Measurements from ENCODE around the gene TNPO3.
"Not testable (repeated sequence)": the region's sequence is repeated elsewhere in the genome, so short reads cannot be mapped to it uniquely, and the experiment has no call there.

Gene TNPO3

DNA sequence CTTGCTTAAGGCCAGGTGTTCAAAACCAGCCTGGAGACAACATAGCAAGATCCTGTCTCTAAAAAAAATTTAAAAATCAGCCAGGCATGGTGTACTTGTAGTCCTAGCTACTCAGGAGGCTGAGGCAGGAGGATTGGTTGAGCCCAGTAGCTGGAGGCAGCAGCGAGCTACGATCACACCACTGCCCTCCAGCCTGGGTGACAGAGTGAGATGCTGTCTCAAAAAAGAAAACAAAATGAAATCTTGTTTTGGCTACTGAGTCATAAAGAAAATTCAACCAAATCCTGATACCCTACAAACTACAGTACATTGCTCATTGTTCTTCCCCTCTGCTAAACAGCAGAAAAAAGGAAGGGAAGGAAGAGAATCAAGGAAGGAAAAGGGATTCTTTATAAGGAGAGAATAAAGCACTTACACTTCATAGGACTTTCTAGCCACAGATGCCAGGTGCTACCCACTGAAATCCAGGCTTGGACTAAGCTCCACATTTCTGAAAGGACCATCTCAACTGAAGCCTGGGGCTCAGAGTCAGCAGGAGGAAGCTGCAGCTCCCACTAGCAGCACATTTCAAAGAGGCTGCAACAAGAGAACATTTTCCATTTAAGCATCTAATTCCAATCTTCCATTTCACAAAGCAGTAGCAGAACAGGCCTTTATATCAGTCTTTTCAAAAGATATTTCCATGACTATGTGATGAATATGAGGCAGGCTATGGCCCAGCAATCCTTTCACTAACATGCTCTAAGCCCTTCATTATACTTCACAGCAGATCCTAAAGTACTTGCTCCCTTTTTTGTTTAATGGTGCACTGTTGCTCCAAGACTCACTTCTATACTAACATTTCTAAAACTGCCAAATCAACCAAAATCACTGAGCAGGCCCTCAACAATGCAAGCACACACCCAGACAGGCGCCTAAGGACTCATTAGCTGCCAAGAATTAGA lies 13.5 kb downstream of the TNPO3 start:
- Histone ChIP-seq H3K9ac (ENCODE audit: low read depth, low read length) (no peak overlapping the region), H3K27me3 (ENCODE audit: control insufficient read depth, insufficient read depth, low read length) (no peaks in the 10 kb centered on the region)

DNA sequence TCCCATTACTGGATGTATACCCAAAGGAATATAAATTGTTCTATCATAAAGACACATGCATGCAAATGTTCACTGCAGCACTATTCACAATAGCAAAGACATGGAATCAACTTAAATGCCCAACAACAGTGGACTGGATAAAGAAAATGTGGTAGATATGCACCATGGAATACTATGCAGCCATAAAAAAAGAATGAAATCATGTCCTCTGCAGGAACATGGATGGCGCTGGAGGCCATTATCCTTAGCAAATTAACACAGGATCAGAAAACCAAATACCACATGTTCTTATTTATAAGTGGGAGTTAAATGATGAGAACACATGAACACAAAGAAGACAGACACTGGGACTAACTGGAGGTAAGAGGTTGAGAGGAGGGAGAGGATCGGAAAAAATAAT lies 16.4 kb downstream of the TNPO3 start:
- H3K9ac ChIP-seq (ENCODE audit: low read depth, low read length); H3K4me3 ChIP-seq (ENCODE audit: low read length); H3K27me3 ChIP-seq (ENCODE audit: control insufficient read depth, insufficient read depth, low read length); H3K4me1 ChIP-seq (ENCODE audit: control insufficient read depth, insufficient read depth, low read length); H3K9me3 ChIP-seq (replicated peaks; ENCODE audit: low read length); H3K4me2 ChIP-seq (ENCODE audit: low read length): not testable (repeated sequence)
- peaks cover 20% of the 10 kb centered on the region for H3K36me3 ChIP-seq (ENCODE audit: insufficient read depth, low read length)

More for the DNA sequence above, 13.5 kb downstream of the TNPO3 start:
- no peak overlapping the region for H3K4me2 ChIP-seq (ENCODE audit: low read length)
- H3K4me1 ChIP-seq (ENCODE audit: control insufficient read depth, insufficient read depth, low read length), result peaks cover 8% of the 10 kb centered on the region
- H3K36me3 ChIP-seq (ENCODE audit: insufficient read depth, low read length), result peaks cover 15% of the 10 kb centered on the region
- no peak overlapping the region for H3K4me3 ChIP-seq (ENCODE audit: low read length)
- no peaks in the 10 kb centered on the region for H3K9me3 ChIP-seq (replicated peaks; ENCODE audit: low read length)

DNA sequence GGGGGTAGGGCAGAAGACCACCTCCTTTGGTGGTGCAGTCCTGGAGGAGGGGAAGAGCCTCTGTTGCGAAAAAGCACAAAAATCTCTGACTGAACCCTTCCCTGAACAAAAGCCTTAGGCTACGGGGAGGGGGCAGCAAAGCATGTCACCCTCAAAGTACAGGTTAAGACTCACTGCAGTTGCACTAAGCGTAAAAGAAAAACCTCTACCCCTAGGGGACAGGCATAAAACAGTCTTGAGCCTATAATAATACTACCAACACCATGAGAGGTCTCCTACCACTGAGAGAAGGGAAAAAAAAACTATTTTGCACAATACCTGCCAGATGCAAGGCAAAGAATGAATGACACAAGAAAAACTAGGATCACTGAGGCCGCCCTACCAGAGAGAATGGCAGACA lies 17.3 kb downstream of the TNPO3 start:
- peaks cover 8% of the 10 kb centered on the region for H3K4me1 ChIP-seq (ENCODE audit: control insufficient read depth, insufficient read depth, low read length)
- no peaks in the 10 kb centered on the region for H3K27me3 ChIP-seq (ENCODE audit: control insufficient read depth, insufficient read depth, low read length)
- H3K9me3 ChIP-seq (replicated peaks; ENCODE audit: low read length), result no peaks in the 10 kb centered on the region
- no peak overlapping the region for H3K4me3 ChIP-seq (ENCODE audit: low read length)
- H3K4me2 ChIP-seq (ENCODE audit: low read length), result no peak overlapping the region
- no peak overlapping the region for H3K9ac ChIP-seq (ENCODE audit: low read depth, low read length)
- peaks cover 25% of the 10 kb centered on the region for H3K36me3 ChIP-seq (ENCODE audit: insufficient read depth, low read length)

DNA sequence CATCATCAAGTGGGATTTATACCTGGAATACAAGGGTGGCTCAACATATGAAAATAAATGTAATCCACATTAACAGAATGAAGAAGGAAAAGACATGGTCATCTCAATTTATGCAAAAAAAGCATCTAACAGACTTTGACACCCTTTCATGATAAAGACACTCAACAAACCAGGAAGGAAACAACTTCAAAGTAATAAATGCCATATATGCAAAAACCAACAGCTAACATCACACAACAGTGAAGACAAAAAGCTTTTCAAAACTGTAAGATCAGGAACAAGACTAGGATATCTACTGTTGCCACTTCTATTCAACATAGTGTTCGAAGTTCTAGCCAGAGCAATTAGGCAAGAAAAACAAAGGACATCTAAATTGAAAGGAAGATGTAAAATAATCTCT lies 22.9 kb downstream of the TNPO3 start:
- Histone ChIP-seq H3K4me3 (ENCODE audit: low read length) (no peak overlapping the region), H3K36me3 (ENCODE audit: insufficient read depth, low read length) (peaks cover 19% of the 10 kb centered on the region), H3K4me2 (ENCODE audit: low read length) (no peak overlapping the region), H3K4me1 (ENCODE audit: control insufficient read depth, insufficient read depth, low read length) (no peaks in the 10 kb centered on the region), H3K27me3 (ENCODE audit: control insufficient read depth, insufficient read depth, low read length) (no peaks in the 10 kb centered on the region), H3K9ac (ENCODE audit: low read depth, low read length) (no peak overlapping the region), H3K9me3 (replicated peaks; ENCODE audit: low read length) (no peaks in the 10 kb centered on the region)

DNA sequence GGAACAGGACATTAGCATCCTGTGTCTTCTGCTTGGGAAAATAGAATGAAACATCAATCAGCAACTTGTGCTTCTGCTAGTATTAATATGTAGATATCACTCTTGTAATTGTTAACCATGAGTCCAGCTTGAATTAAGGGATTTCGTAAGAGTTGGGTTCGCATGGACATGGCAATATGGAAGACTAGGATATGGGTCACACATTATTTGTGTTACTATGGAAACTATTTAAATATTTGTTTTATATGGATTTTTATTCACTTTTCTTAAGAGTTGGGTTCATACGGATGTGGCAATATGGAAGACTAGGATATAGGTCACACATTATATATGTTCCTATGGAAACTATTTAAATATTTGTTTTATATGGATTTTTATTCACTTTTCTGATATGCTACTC lies 24.5 kb downstream of the TNPO3 start:
- H3K27me3 ChIP-seq (ENCODE audit: control insufficient read depth, insufficient read depth, low read length), result no peaks in the 10 kb centered on the region
- no peak overlapping the region for H3K9ac ChIP-seq (ENCODE audit: low read depth, low read length)
- H3K4me1 ChIP-seq (ENCODE audit: control insufficient read depth, insufficient read depth, low read length), result no peaks in the 10 kb centered on the region
- H3K36me3 ChIP-seq (ENCODE audit: insufficient read depth, low read length), result peaks cover 19% of the 10 kb centered on the region
- H3K4me3 ChIP-seq (ENCODE audit: low read length), result no peak overlapping the region
- H3K4me2 ChIP-seq (ENCODE audit: low read length), result no peak overlapping the region
- no peaks in the 10 kb centered on the region for H3K9me3 ChIP-seq (replicated peaks; ENCODE audit: low read length)

DNA sequence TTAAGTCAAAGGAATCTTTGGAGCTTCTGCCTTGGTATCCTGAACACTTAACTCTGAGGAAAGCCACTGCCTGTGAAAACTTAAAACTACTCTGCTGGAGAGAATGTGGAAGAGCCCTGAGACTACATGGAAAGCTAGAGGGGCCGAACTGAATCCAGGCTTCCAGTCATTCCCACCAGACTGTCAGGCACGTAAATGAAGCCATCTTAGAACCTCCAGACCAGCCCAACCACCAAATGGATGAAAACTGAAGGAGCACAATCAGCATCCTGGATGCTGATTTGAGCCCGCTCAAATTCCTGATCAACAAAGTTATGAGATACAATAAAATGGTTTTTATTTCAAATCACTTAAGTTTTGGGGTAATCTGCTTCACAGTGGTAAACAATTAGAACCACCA lies 30.8 kb downstream of the TNPO3 start:
- H3K4me1 ChIP-seq (ENCODE audit: control insufficient read depth, insufficient read depth, low read length), result no peaks in the 10 kb centered on the region
- no peaks in the 10 kb centered on the region for H3K27me3 ChIP-seq (ENCODE audit: control insufficient read depth, insufficient read depth, low read length)
- peaks cover 7% of the 10 kb centered on the region for H3K36me3 ChIP-seq (ENCODE audit: insufficient read depth, low read length)
- H3K9me3 ChIP-seq (replicated peaks; ENCODE audit: low read length), result no peaks in the 10 kb centered on the region
- H3K4me3 ChIP-seq (ENCODE audit: low read length), result no peak overlapping the region
- H3K4me2 ChIP-seq (ENCODE audit: low read length), result no peak overlapping the region
- H3K9ac ChIP-seq (ENCODE audit: low read depth, low read length), result no peak overlapping the region

DNA sequence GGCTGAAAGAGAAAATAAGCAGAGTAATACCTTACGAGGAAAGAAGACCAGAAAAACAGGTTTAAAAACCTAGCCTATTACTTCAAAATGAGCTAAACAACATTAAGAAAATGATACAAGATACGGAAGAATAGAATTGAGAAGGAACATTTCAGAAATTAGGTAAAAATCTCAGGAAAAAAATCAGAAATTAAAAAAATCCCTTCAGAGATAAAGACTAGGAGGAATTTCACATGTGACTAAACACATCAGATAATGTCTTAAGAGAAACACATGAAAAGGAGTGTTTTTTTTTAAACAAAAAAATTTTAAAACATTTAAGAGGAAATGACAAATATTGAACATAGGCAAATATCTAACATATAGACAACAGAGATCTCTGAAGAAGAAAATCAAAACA lies 33.3 kb downstream of the TNPO3 start:
- H3K9me3 ChIP-seq (replicated peaks; ENCODE audit: low read length), result no peaks in the 10 kb centered on the region
- H3K27me3 ChIP-seq (ENCODE audit: control insufficient read depth, insufficient read depth, low read length), result no peaks in the 10 kb centered on the region
- H3K36me3 ChIP-seq (ENCODE audit: insufficient read depth, low read length), result peaks cover 4% of the 10 kb centered on the region
- no peak overlapping the region for H3K4me3 ChIP-seq (ENCODE audit: low read length)
- no peak overlapping the region for H3K9ac ChIP-seq (ENCODE audit: low read depth, low read length)
- no peak overlapping the region for H3K4me2 ChIP-seq (ENCODE audit: low read length)
- peaks cover 4% of the 10 kb centered on the region for H3K4me1 ChIP-seq (ENCODE audit: control insufficient read depth, insufficient read depth, low read length)

DNA sequence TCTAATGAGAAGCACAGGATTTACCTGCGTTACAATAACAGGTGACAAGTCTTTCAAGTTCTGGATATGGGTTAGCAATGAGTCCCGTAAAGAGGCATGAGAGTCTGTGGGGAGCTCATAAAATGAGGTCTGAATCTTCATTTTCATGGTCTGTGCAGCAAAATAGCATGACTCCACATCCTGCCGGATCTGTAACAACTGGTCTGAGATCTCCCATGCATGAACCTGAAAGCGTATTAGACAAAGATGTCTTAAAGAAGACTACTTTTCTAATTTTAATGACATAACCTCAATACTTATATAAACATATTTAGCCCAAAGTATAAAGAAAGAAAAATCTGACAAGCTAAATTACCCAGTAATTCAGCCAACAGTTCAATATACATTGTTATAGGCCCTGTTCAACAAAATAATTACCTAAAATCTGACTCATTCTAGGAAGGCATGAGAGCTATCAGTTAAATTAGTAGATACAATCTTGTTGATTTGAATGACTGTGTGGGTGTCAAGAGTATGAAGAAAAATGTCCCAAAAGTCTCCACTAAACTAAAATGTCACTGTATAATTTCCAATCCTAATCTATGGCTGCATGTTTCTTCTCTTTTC lies 36.9 kb downstream of the TNPO3 start:
- H3K9me3 ChIP-seq (replicated peaks; ENCODE audit: low read length), result no peaks in the 10 kb centered on the region
- H3K4me1 ChIP-seq (ENCODE audit: control insufficient read depth, insufficient read depth, low read length), result peaks cover 4% of the 10 kb centered on the region
- no peak overlapping the region for H3K4me3 ChIP-seq (ENCODE audit: low read length)
- no peaks in the 10 kb centered on the region for H3K27me3 ChIP-seq (ENCODE audit: control insufficient read depth, insufficient read depth, low read length)
- no peak overlapping the region for H3K4me2 ChIP-seq (ENCODE audit: low read length)
- peaks cover 28% of the 10 kb centered on the region for H3K36me3 ChIP-seq (ENCODE audit: insufficient read depth, low read length)
- H3K9ac ChIP-seq (ENCODE audit: low read depth, low read length), result no peak overlapping the region

DNA sequence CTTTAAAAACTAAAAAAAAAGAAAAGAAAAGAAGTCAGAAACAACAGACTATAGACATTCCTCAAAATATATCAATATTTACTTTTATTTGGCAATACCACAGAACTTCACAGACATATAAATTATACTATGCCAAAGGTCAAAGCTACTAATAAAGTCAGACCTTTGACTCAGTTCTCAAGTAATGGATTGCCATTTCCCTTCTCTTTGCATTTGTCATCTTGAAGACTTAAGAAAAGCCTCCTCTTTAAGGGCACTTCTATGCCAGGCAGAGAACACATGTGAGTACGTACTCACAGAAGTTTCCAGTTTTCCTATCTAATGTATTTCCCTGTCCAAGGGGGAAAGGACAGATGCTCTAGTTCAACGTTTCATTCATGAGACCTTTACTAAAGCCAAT lies 37.6 kb downstream of the TNPO3 start:
- H3K9ac ChIP-seq (ENCODE audit: low read depth, low read length), result no peak overlapping the region
- no peak overlapping the region for H3K4me2 ChIP-seq (ENCODE audit: low read length)
- no peaks in the 10 kb centered on the region for H3K9me3 ChIP-seq (replicated peaks; ENCODE audit: low read length)
- peaks cover 4% of the 10 kb centered on the region for H3K4me1 ChIP-seq (ENCODE audit: control insufficient read depth, insufficient read depth, low read length)
- peaks cover 28% of the 10 kb centered on the region for H3K36me3 ChIP-seq (ENCODE audit: insufficient read depth, low read length)
- H3K27me3 ChIP-seq (ENCODE audit: control insufficient read depth, insufficient read depth, low read length), result no peaks in the 10 kb centered on the region
- no peak overlapping the region for H3K4me3 ChIP-seq (ENCODE audit: low read length)

DNA sequence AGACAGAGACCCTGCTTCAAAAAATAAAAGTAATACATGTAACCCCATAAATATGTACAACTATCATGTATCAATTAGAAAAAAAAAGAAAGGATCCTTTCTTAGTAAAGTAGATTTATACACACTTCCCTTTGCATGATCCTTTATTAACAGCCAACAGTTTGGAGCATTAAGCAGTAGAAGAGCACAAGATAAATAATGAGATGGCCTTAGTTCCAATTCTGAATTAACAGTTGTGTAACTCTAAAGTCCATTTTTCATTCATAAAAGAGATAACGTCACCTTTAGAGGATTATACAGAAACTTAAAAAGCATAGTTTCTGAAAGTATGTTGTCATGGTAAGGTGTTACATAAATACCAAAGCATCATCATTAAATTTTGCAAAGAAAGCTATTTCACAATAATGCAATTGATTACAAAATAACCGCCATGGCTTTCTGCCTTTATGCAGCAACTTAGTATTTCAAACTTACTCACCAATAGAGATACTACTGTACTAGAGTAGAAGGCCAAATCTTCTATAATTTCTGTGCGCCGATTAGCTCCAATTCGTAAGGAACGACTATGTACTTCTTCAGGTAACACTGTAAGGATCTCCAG lies 40.3 kb downstream of the TNPO3 start:
- H3K27me3 ChIP-seq (ENCODE audit: control insufficient read depth, insufficient read depth, low read length), result no peaks in the 10 kb centered on the region
- H3K4me3 ChIP-seq (ENCODE audit: low read length), result no peak overlapping the region
- no peaks in the 10 kb centered on the region for H3K9me3 ChIP-seq (replicated peaks; ENCODE audit: low read length)
- peaks cover 4% of the 10 kb centered on the region for H3K4me1 ChIP-seq (ENCODE audit: control insufficient read depth, insufficient read depth, low read length)
- H3K4me2 ChIP-seq (ENCODE audit: low read length), result no peak overlapping the region
- H3K9ac ChIP-seq (ENCODE audit: low read depth, low read length), result no peak overlapping the region
- peaks cover 36% of the 10 kb centered on the region for H3K36me3 ChIP-seq (ENCODE audit: insufficient read depth, low read length)

DNA sequence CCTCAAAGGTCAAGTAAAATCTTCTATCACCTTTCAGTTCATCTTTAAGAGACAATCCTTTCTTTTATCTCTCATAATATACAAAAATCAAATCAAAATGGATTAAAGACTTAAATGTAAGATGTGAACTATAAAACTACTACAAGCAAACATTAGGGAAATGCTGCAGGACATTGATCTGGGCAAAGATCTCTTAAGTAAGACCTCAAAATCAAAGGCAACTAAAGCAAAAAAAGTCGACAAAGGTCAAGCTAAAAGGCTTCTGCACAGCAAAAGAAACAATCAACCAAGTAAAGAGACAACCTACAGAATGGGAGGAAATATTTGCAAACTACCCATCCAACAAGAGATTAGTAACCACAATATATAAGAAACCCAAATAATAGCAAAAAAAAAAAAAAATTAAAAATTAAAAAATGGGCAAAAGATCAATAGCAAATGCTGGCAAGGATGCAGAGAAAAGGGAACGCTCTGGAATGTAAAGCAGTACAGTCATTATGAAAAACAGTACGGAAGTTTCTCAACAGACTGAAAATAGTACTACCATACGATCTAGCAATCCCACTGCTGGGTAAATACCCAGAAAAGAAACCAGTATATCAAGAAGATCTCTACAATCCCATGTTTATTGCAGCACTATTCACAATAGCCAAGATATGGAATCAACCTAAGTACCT lies 41.7 kb downstream of the TNPO3 start:
- Histone ChIP-seq H3K36me3 (ENCODE audit: insufficient read depth, low read length) (peaks cover 42% of the 10 kb centered on the region), H3K9ac (ENCODE audit: low read depth, low read length) (no peak overlapping the region), H3K4me3 (ENCODE audit: low read length) (no peak overlapping the region)

More for the DNA sequence above, 41.7 kb downstream of the TNPO3 start:
- peaks cover 4% of the 10 kb centered on the region for H3K4me1 ChIP-seq (ENCODE audit: control insufficient read depth, insufficient read depth, low read length)
- no peaks in the 10 kb centered on the region for H3K27me3 ChIP-seq (ENCODE audit: control insufficient read depth, insufficient read depth, low read length)
- H3K9me3 ChIP-seq (replicated peaks; ENCODE audit: low read length), result no peaks in the 10 kb centered on the region
- no peak overlapping the region for H3K4me2 ChIP-seq (ENCODE audit: low read length)

Data from skeletal muscle satellite cell (primary cell).